ENCODE data around the gene TST.

GRCh38 chr22:37050913-37051312 is 31.7 kb upstream of the TST start:
- TF ChIP-seq TEAD4 (IDR thresholded peaks at IDR 0.05; ENCODE audit: borderline replicate concordance, insufficient read depth) (no peak), GABPA (IDR thresholded peaks at IDR 0.05; ENCODE audit: low read depth) (no peak), TCF12 (IDR thresholded peaks at IDR 0.05) (no peak), USF1 (IDR thresholded peaks at IDR 0.05; ENCODE audit: borderline replicate concordance, low read depth) (no peak), NFIC (IDR thresholded peaks at IDR 0.05; ENCODE audit: borderline replicate concordance) (no peak)
- TF ChIP-seq, protein P1, sequence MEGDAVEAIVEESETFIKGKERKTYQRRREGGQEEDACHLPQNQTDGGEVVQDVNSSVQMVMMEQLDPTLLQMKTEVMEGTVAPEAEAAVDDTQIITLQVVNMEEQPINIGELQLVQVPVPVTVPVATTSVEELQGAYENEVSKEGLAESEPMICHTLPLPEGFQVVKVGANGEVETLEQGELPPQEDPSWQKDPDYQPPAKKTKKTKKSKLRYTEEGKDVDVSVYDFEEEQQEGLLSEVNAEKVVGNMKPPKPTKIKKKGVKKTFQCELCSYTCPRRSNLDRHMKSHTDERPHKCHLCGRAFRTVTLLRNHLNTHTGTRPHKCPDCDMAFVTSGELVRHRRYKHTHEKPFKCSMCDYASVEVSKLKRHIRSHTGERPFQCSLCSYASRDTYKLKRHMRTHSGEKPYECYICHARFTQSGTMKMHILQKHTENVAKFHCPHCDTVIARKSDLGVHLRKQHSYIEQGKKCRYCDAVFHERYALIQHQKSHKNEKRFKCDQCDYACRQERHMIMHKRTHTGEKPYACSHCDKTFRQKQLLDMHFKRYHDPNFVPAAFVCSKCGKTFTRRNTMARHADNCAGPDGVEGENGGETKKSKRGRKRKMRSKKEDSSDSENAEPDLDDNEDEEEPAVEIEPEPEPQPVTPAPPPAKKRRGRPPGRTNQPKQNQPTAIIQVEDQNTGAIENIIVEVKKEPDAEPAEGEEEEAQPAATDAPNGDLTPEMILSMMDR (IDR thresholded peaks at IDR 0.05), result no peak

All from SK-N-SH (cell line).